HepG2 (cell line): ENCODE data around the gene ARAP1. TPM values are rescaled to one million over a fixed set of nuclear protein-coding genes. Genes with fewer than 3 reads are reported as not detected.

ENCODE experiments used
- AFF4 ChIP-seq: sonication (generic); formaldehyde crosslinking; IDR thresholded peaks from 2 replicates; pipeline ENCODE4 v1.4.0; 2020; ENCODE audit warnings: missing genetic modification reagents
- GATAD2A ChIP-seq: IDR thresholded peaks from 2 replicates; pipeline ENCODE4 v1.6.1; 2016
- HDAC2 ChIP-seq: sonication (generic); formaldehyde crosslinking; IDR thresholded peaks from 2 replicates; pipeline ENCODE4 v1.4.0; 2020; ENCODE audit warnings: missing genetic modification reagents
- HNRNPH1 ChIP-seq: fragments of 200-400 bp; formaldehyde crosslinking; optimal IDR thresholded peaks from 2 replicates; pipeline ENCODE3; 2017; ENCODE audit warnings: mild to moderate bottlenecking, low read depth, low read length
- KAT7 ChIP-seq: IDR thresholded peaks from 2 replicates; pipeline ENCODE4 v1.6.1; 2018; ENCODE audit warnings: borderline replicate concordance, missing compliant biosample characterization
- KAT8 ChIP-seq: IDR thresholded peaks from 2 replicates; pipeline ENCODE4 v1.6.1; 2016; ENCODE audit warnings: missing genetic modification reagents, missing compliant biosample characterization
- KDM5B ChIP-seq: sonication (generic); formaldehyde crosslinking; IDR thresholded peaks from 2 replicates; pipeline ENCODE4 v1.4.0; 2020; ENCODE audit warnings: missing genetic modification reagents, mild to moderate bottlenecking, borderline replicate concordance
- SMYD3 ChIP-seq: sonication (generic); formaldehyde crosslinking; IDR thresholded peaks from 2 replicates; pipeline ENCODE4 v1.8.1; 2023; ENCODE audit warnings: mild to moderate bottlenecking, missing genetic modification reagents
- SRF ChIP-seq: IDR thresholded peaks from 2 replicates; pipeline ENCODE4 v1.6.1; 2011; ENCODE audit warnings: mild to moderate bottlenecking, low read depth, low read length, moderate library complexity
- TBL1XR1 ChIP-seq: fragments of 150-350 bp; IDR thresholded peaks from 2 replicates; pipeline ENCODE4 v1.6.1; 2014; ENCODE audit warnings: borderline replicate concordance, low read length; ENCODE audit not compliant: partially characterized antibody
- ZNF17 ChIP-seq: sonication (generic); formaldehyde crosslinking; IDR thresholded peaks from 2 replicates; pipeline ENCODE4 v1.5.0; 2020; ENCODE audit warnings: mild to moderate bottlenecking, missing genetic modification reagents
- ZNF282 ChIP-seq: fragments of 450-650 bp; IDR thresholded peaks from 2 replicates; pipeline ENCODE4 v1.6.1; 2018; ENCODE audit not compliant: partially characterized antibody
- ZNF292 ChIP-seq: sonication (generic); formaldehyde crosslinking; IDR thresholded peaks from 2 replicates; pipeline ENCODE4 v1.8.1; 2022; ENCODE audit warnings: mild to moderate bottlenecking, low read depth, missing genetic modification reagents, borderline replicate concordance
- ZNF549 ChIP-seq: sonication (generic); formaldehyde crosslinking; IDR thresholded peaks from 2 replicates; pipeline ENCODE4 v1.5.0; 2020; ENCODE audit warnings: missing genetic modification reagents
- ZNF709 ChIP-seq: sonication (generic); formaldehyde crosslinking; IDR thresholded peaks from 2 replicates; pipeline ENCODE4 v1.5.0; 2020; ENCODE audit warnings: mild to moderate bottlenecking, missing genetic modification reagents
- ZNF883 ChIP-seq: sonication (generic); formaldehyde crosslinking; IDR thresholded peaks from 2 replicates; pipeline ENCODE4 v1.5.1; 2020; ENCODE audit warnings: mild to moderate bottlenecking, missing genetic modification reagents; ENCODE audit errors: not compliant biosample characterization
- ZSCAN25 ChIP-seq: sonication (generic); formaldehyde crosslinking; IDR thresholded peaks from 2 replicates; pipeline ENCODE4 v1.8.0; 2022; ENCODE audit warnings: mild to moderate bottlenecking, missing genetic modification reagents
- polyA plus RNA-seq, 8 experiments: library from polyadenylated mRNA; depleted of rRNA in 3 of 8; stranded (reverse) in 7 of 8; unstranded in 1 of 8; fragments of >200 nt; fragmentation: Illumina TruSeq in 4 of 8; extraction: Trizol in 4 of 8; gene quantifications; 2 replicates each; pipeline versions ENCODE4 v1.2.1 to v1.2.3, GENCODE V29; 2011 to 2016; ENCODE audit warnings: low read depth in 4 of 8, missing spikeins in 1 of 8, mixed read lengths in 1 of 8; ENCODE audit not compliant: insufficient read depth in 1 of 8
- total RNA-seq, 5 experiments: library from RNA; depleted of rRNA; stranded (reverse); fragments of >200 nt; fragmentation: Illumina TruSeq; extraction: Trizol; gene quantifications; 2 replicates each; pipeline ENCODE4 v1.2.3, GENCODE V29; 2016; ENCODE audit warnings: low read depth in 1 of 5

The ARAP1 gene
- total and polyA plus RNA-seq, 2 of the 13 experiments (the other 11 are each of a cell fraction or from before 2014, with no cell fraction given): 43.2 to 55.5 TPM

GRCh38 chr11:72793425-72794367, 41.5 kb upstream of the ARAP1 start, which contains the start of gene STARD10 (continued):
- peak; percentile 54; the same call in 1 of the 2 replicates for TF ChIP-seq SMYD3 (CRISPR knock-in tag)
- peak; percentile 64; the same call in 1 of the 2 replicates for TF ChIP-seq ZNF709 (CRISPR knock-in tag)
- peak; percentile 78 for TF ChIP-seq ZNF883
- no peak; the same call in 1 of the 2 replicates for TF ChIP-seq KDM5B (CRISPR knock-in tag)
- TF ChIP-seq ZNF292: no peak
- peak; percentile 78; the same call in 1 of the 2 replicates for TF ChIP-seq KAT8 (CRISPR knock-in tag)
- TF ChIP-seq HDAC2: no peak; the same call in 1 of the 2 replicates
- TF ChIP-seq KAT7 (CRISPR knock-in tag): no peak
- no peak for TF ChIP-seq TBL1XR1
- TF ChIP-seq ZNF17 (CRISPR knock-in tag): no peak
- no peak for TF ChIP-seq ZNF282
- TF ChIP-seq AFF4 (CRISPR knock-in tag): no peak
- no peak for TF ChIP-seq ZNF549 (CRISPR knock-in tag)
- TF ChIP-seq ZSCAN25 (CRISPR knock-in tag): peak; percentile 61; the same call in 1 of the 2 replicates
- TF ChIP-seq HNRNPH1: no peak
- TF ChIP-seq GATAD2A (CRISPR knock-in tag): 0 out of 2 replicates have a peak, but pooled peaks have one; percentile 16
- TF ChIP-seq SRF: no peak
